ENCODE data around the gene HOXD13. TPM values are rescaled to one million over a fixed set of nuclear protein-coding genes. Genes with fewer than 3 reads are reported as not detected.
A peak's percentile ranks its signal among the peaks of the same experiment; 100 is the strongest.

Gene HOXD13
- total and polyA plus RNA-seq, 2 of the 8 experiments (the other 6 are each of a cell fraction or from before 2014, with no cell fraction given): not detected

DNA sequence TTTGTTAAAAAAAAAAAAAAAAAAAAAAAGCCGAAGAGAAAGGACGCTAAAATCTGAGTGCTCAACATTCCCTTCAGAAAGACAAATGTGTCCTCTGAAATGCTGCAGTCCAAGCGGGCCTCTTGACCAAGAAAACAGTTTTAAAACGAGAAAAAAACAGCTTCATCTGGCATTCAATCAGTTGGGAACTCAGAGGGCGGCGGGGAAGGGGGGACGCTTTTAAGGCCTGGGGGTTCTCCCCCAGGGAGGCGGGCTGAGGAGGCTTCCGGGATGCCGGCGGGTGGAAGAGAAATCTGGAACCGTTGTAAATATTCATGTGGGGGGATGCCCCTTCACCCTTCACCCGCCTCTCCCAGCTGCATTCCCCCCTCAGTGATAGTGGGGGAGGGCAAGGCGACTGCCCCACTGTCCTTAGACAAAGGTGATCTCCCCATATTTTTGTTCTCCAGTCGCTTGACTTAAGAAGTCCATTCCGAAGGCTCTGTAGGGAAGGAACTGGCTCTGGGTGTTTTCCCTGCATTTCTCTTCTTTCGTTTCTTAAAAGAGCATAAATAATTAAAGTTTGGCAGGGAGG, 11.3 kb downstream of the HOXD13 start:
- Histone ChIP-seq H4K91ac (replicated peaks; ENCODE audit: insufficient read length, low read length) (no peak overlapping the region), H4K8ac (ENCODE audit: extremely low read depth, insufficient read depth, low read length) (no peak overlapping the region), H3K56ac (replicated peaks; ENCODE audit: insufficient read length, low read depth, low read length) (no peak overlapping the region), H3K36me3 (ENCODE audit: control insufficient read depth in 2 of 4, insufficient read depth in 4 of 4, low read length in 3 of 4) (peaks cover 0 to 4% (median 0%) of the 10 kb centered on the region in 4 experiments; a peak in 1 of 8 replicates), H2BK5ac (ENCODE audit: low read depth, low read length) (no peak overlapping the region), H3K4ac (replicated peaks; ENCODE audit: insufficient read length, low read depth, low read length) (no peak overlapping the region), H3K14ac (ENCODE audit: insufficient read length) (no peak overlapping the region), H4K5ac (ENCODE audit: insufficient read length, low read depth, low read length) (no peak overlapping the region), H2BK120ac (replicated peaks; ENCODE audit: low read depth, low read length) (no peak overlapping the region), H2BK20ac (ENCODE audit: low read length) (no peak overlapping the region), H3K27me3 (replicated peaks in 1 of 4; ENCODE audit: control insufficient read depth in 3 of 4, extremely low read depth in 1 of 4, insufficient read depth in 3 of 4, low read length in 3 of 4) (peaks cover 98 to 99% (median 99%) of the 10 kb centered on the region in 4 experiments), H3K18ac (ENCODE audit: extremely low read depth, low read length) (no peak overlapping the region), H2BK15ac (ENCODE audit: low read length) (no peak overlapping the region), H3K79me1 (ENCODE audit: low read depth, low read length) (no peaks in the 10 kb centered on the region), H3K27ac (ENCODE audit: low read depth, low read length) (no peak overlapping the region), H2AK5ac (ENCODE audit: low read depth, low read length) (no peak overlapping the region), H3K23me2 (ENCODE audit: low read depth, low read length) (0 out of 2 replicates have a peak, but pooled peaks cover 2% of the 10 kb centered on the region), H3K4me2 (ENCODE audit: insufficient read depth in 1 of 2, low read depth in 2 of 2, low read length in 2 of 2) (peak overlapping the region in 1 of 2 experiments; percentile 42; a peak in 1 of 4 replicates), H3K9ac (replicated peaks in 1 of 4; ENCODE audit: extremely low read depth in 1 of 4, low read depth in 3 of 4, low read length in 3 of 4) (no peak overlapping the region), H4K20me1 (replicated peaks in 1 of 2; ENCODE audit: control insufficient read depth in 1 of 2, insufficient read depth in 2 of 2, low read length in 2 of 2) (peaks cover 8 to 43% of the 10 kb centered on the region in 2 experiments), H2BK12ac (ENCODE audit: low read depth, low read length) (no peak overlapping the region), H3K23ac (ENCODE audit: insufficient read length) (no peak overlapping the region), H3K79me2 (ENCODE audit: control insufficient read depth in 1 of 2, insufficient read depth in 2 of 2, low read length in 2 of 2) (no peaks in the 10 kb centered on the region), H3K9me3 (ENCODE audit: insufficient read depth in 2 of 2, low read depth in 1 of 2, low read length in 1 of 2) (no peaks in the 10 kb centered on the region), H3K4me3 (ENCODE audit: extremely low read depth in 1 of 4, insufficient read depth in 2 of 4, low read depth in 3 of 4, low read length in 4 of 4) (peak overlapping the region in 1 of 4 experiments; percentile 50; a peak in 2 of 8 replicates), H2AFZ (ENCODE audit: low read length) (no peak overlapping the region), H3K4me1 (replicated peaks in 1 of 4; ENCODE audit: control insufficient read depth in 3 of 4, insufficient read depth in 4 of 4, low read length in 3 of 4) (peaks cover 0 to 27% (median 14%) of the 10 kb centered on the region in 4 experiments; a peak in 6 of 7 replicates)
- no peak for FAIRE-seq
- ChIA-PET POLR2A (ENCODE audit: partially characterized antibody) (interaction anchor here (1.0 to 1.6 kb wide), 3 partner anchors 9 to 84 kb away, joined by 3 to 6 read pairs (median 4); no protein-coding TSS in a partner anchor), CTCF (ENCODE audit: partially characterized antibody) (interaction anchor here (0.6 to 4.6 kb wide), 10 partner anchors 7 to 33 kb away, joined by 3 to 20 read pairs (median 8); partner anchors contain the start of gene HOXD10)
- 4% methylated on average over 7 of the region's 17 CpGs; no CpG with 5 or more reads in 1 of the 2 experiments for WGBS, 2 experiments (ENCODE audit: extremely low coverage in 1 of 2, insufficient coverage in 1 of 2, insufficient read length in 1 of 2, insufficient replicate concordance in 2 of 2, low coverage in 1 of 2, low lambda C conversion rate in 2 of 2, missing lambda C conversion rate in 1 of 2)
- DNase-seq (ENCODE audit: low read depth in 1 of 2, low spot score in 2 of 2): peak in 1 of 2 experiments; percentile 55
- peak; percentile 40; the same call in 1 of the 2 replicates for TF ChIP-seq CBX8 (IDR thresholded peaks at IDR 0.05; ENCODE audit: borderline replicate concordance, low read depth, low read length)
- no peak for TF ChIP-seq JUND (IDR thresholded peaks at IDR 0.05; ENCODE audit: low read length)
- peak; percentile 54 for TF ChIP-seq RNF2 (IDR thresholded peaks at IDR 0.05; ENCODE audit: borderline replicate concordance, low read depth, low read length, missing control alignments, poor library complexity, severe bottlenecking)

Measured in H1 (cell line).